HCT116 (cell line): ENCODE results near the gene PHACTR1. TPM values are rescaled to one million over a fixed set of nuclear protein-coding genes. Genes with fewer than 3 reads are reported as not detected.

Source experiments
- ATAC-seq: fragments of 200-7000 bp; cut with Tn5 transposase; 2 replicates; pipeline ENCODE4 v1.9.1; 2020; ENCODE audit warnings: mild to moderate bottlenecking, moderate library complexity
- BruUV-seq: library from RNA; stranded (reverse); fragments of 400-500 nt; replicated peaks from 2 replicates; lab custom pipeline; 2021; lab: Mats Ljungman, UMichigan
- CTCF ChIA-PET: fragments of 300-600 bp; sonication (Branson Sonifier 250); formaldehyde crosslinking; loops from one replicate; lab custom pipeline; 2021; ENCODE audit warnings: antibody characterized with exemption; lab: Charles Lee
- POLR2A ChIA-PET: fragments of 300-600, 350-600 bp; sonication (Branson Sonifier 250); formaldehyde crosslinking; loops from one replicate; lab custom pipeline; 2021; ENCODE audit warnings: antibody characterized with exemption; lab: Charles Lee
- RAD21 ChIA-PET, 2 experiments: fragments of 300-600 bp; sonication (Branson Sonifier 250); formaldehyde crosslinking; loops; one replicate each; lab custom pipeline; 2023; ENCODE audit warnings: low total read pairs in 2 of 2; ENCODE audit not compliant: uncharacterized antibody in 2 of 2, unreplicated experiment in 2 of 2, low non-redundant PET in 1 of 2; lab: Charles Lee
- DNase-seq: peaks from one replicate; pipeline ENCODE4 v3.0.0-alpha.2; 2010; ENCODE audit warnings: low read depth, low spot score
- H2AFZ ChIP-seq: fragments of 200-600 bp; shearing (Covaris generic), sonication (generic); 2 replicates; pipeline ENCODE4 v1.6.1; 2017; ENCODE audit warnings: low read depth, mixed run types, mixed read lengths, antibody characterized with exemption, low read length; ENCODE audit not compliant: poor library complexity, severe bottlenecking
- H3K27ac ChIP-seq: 2 replicates; pipeline ENCODE4 v1.5.1; 2012; ENCODE audit warnings: low read depth, low read length
- H3K27me3 ChIP-seq: fragments of 200-600 bp; sonication (generic); 2 replicates; pipeline ENCODE4 v1.6.1; 2016; ENCODE audit warnings: mixed run types, low read length, mixed read lengths; ENCODE audit not compliant: insufficient read depth
- H3K36me3 ChIP-seq, 2 experiments: fragments of 200-500 bp in 1 of 2; fragments of 200-600 bp in 1 of 2; sonication (Bioruptor generic) in 1 of 2; sonication (generic) in 1 of 2; 2 replicates each; pipeline versions ENCODE4 v1.5.1 to v1.6.1; 2014 to 2016; ENCODE audit warnings: low read length in 2 of 2, inconsistent platforms in 1 of 2, mixed read lengths in 1 of 2, mixed run types in 1 of 2; ENCODE audit not compliant: insufficient read depth in 2 of 2, control insufficient read depth in 1 of 2
- H3K4me1 ChIP-seq, 2 experiments: fragments of 200-600 bp in 1 of 2; sonication (generic) in 1 of 2; 2 replicates each; pipeline versions ENCODE4 v1.5.1 to v1.6.1; 2012 to 2017; ENCODE audit warnings: low read length in 2 of 2, inconsistent platforms in 1 of 2, mild to moderate bottlenecking in 1 of 2, mixed read lengths in 1 of 2, mixed run types in 1 of 2, moderate library complexity in 1 of 2; ENCODE audit not compliant: insufficient read depth in 2 of 2, control insufficient read depth in 1 of 2
- H3K4me2 ChIP-seq: fragments of 200-600 bp; sonication (generic); 2 replicates; pipeline ENCODE4 v1.6.1; 2017; ENCODE audit warnings: mixed run types, low read length, mixed read lengths
- H3K4me3 ChIP-seq, 2 experiments: fragments of 200-600 bp in 1 of 2; sonication (generic) in 1 of 2; replicated peaks in 1 of 2; 2 replicates each; pipeline ENCODE4 v1.5.1; 2011 to 2016; ENCODE audit warnings: low read length in 2 of 2, control low read depth in 1 of 2, low read depth in 1 of 2, mild to moderate bottlenecking in 1 of 2, mixed read lengths in 1 of 2, mixed run types in 1 of 2
- H3K79me2 ChIP-seq: fragments of 200-600 bp; sonication (generic); 2 replicates; pipeline ENCODE4 v1.6.1; 2017; ENCODE audit warnings: mild to moderate bottlenecking, mixed run types, low read length, moderate library complexity, mixed read lengths; ENCODE audit not compliant: insufficient read depth
- H3K9ac ChIP-seq: fragments of 200-600 bp; sonication (generic); 2 replicates; pipeline ENCODE4 v1.6.1; 2016; ENCODE audit warnings: low read length, mixed read lengths
- H3K9me2 ChIP-seq: fragments of 200-600 bp; sonication (generic), shearing (Covaris generic); 2 replicates; pipeline ENCODE4 v1.6.1; 2017; ENCODE audit warnings: mixed run types, mild to moderate bottlenecking, moderate library complexity; ENCODE audit not compliant: insufficient read depth
- H3K9me3 ChIP-seq, 2 experiments: fragments of 200-500 bp in 1 of 2; fragments of 200-600 bp in 1 of 2; sonication (Bioruptor generic) in 1 of 2; sonication (generic) in 1 of 2; 2 replicates each; pipeline ENCODE4 v1.6.1; 2014 to 2017; ENCODE audit warnings: low read length in 2 of 2, mixed read lengths in 2 of 2, inconsistent platforms in 1 of 2, low read depth in 1 of 2, mild to moderate bottlenecking in 1 of 2, mixed run types in 1 of 2, moderate library complexity in 1 of 2; ENCODE audit not compliant: control insufficient read depth in 1 of 2, insufficient read depth in 1 of 2
- H4K20me1 ChIP-seq: fragments of 200-600 bp; sonication (generic), shearing (Covaris generic); 2 replicates; pipeline ENCODE4 v1.6.1; 2017; ENCODE audit warnings: mixed run types, mild to moderate bottlenecking, moderate library complexity; ENCODE audit not compliant: insufficient read depth
- CBX3 ChIP-seq: IDR thresholded peaks from 2 replicates; pipeline ENCODE4 v1.6.1; 2012; ENCODE audit warnings: low read depth
- EGR1 ChIP-seq: IDR thresholded peaks from 2 replicates; pipeline ENCODE4 v1.6.1; 2012; ENCODE audit warnings: low read depth
- EZH2 ChIP-seq: fragments of 200-600 bp; sonication (generic); IDR thresholded peaks from 2 replicates; pipeline ENCODE4 v1.6.1; 2017; ENCODE audit warnings: antibody characterized with exemption, mixed run types
- EZH2phosphoT487 ChIP-seq: fragments of 200-600 bp; IDR thresholded peaks from 2 replicates; pipeline ENCODE4 v1.6.1; 2018; ENCODE audit warnings: antibody characterized with exemption, borderline replicate concordance
- FOSL1 ChIP-seq: IDR thresholded peaks from 2 replicates; pipeline ENCODE4 v1.6.1; 2012; ENCODE audit warnings: low read depth
- JUND ChIP-seq: IDR thresholded peaks from 2 replicates; pipeline ENCODE4 v1.6.1; 2012
- RAD21 ChIP-seq: IDR thresholded peaks from 2 replicates; pipeline ENCODE4 v1.6.1; 2012; ENCODE audit warnings: low read depth, mild to moderate bottlenecking
- SIN3A ChIP-seq: IDR thresholded peaks from 2 replicates; pipeline ENCODE4 v1.6.1; 2012; ENCODE audit warnings: low read depth
- SP1 ChIP-seq: IDR thresholded peaks from 2 replicates; pipeline ENCODE4 v1.6.1; 2012; ENCODE audit warnings: low read depth
- SRF ChIP-seq: IDR thresholded peaks from 2 replicates; pipeline ENCODE4 v1.6.1; 2012; ENCODE audit warnings: low read depth
- TCF7L2 ChIP-seq: IDR thresholded peaks from 2 replicates; pipeline ENCODE4 v1.7.0; 2011; ENCODE audit warnings: borderline replicate concordance, inconsistent platforms; ENCODE audit not compliant: insufficient read depth, insufficient read length; ENCODE audit errors: extremely low read depth
- YY1 ChIP-seq: IDR thresholded peaks from 2 replicates; pipeline ENCODE4 v1.6.1; 2011; ENCODE audit warnings: low read length, low read depth, moderate library complexity, mild to moderate bottlenecking; ENCODE audit not compliant: insufficient replicate concordance; ENCODE audit errors: extremely low read depth
- ZFX ChIP-seq: fragments of 450-650 bp; IDR thresholded peaks from 2 replicates; pipeline ENCODE4 v1.6.1; 2017
- ZNF274 ChIP-seq: fragments of 200-500 bp; sonication (Bioruptor generic); IDR thresholded peaks from 2 replicates; pipeline ENCODE4 v1.6.1; 2014; ENCODE audit warnings: mild to moderate bottlenecking, low read depth, low read length, inconsistent platforms
- intact Hi-C: fragments of 100-400 bp; cut with micrococcal nuclease; formaldehyde crosslinking; loops from 2 replicates; pipeline ENCODE4 v1.10.0; 2022
- total RNA-seq: library from RNA; stranded (reverse); gene quantifications from one replicate; pipeline ENCODE4 v1.2.1, GENCODE V29; 2021; ENCODE audit not compliant: unreplicated experiment
- TF ChIP-seq, protein P1 (sequence below): IDR thresholded peaks from 2 replicates; pipeline ENCODE4 v1.6.1; 2012
- TF ChIP-seq, protein P2 (sequence below): IDR thresholded peaks from 2 replicates; pipeline ENCODE4 v1.6.1; 2012
- TF ChIP-seq, protein P3 (sequence below): IDR thresholded peaks from 2 replicates; pipeline ENCODE4 v1.6.1; 2011; ENCODE audit warnings: mild to moderate bottlenecking, low read length, moderate library complexity; ENCODE audit not compliant: insufficient replicate concordance; ENCODE audit errors: extremely low read depth
- TF ChIP-seq, protein P4 (sequence below), 3 experiments: fragments of 200-600 bp in 1 of 3; sonication (generic) in 1 of 3; IDR thresholded peaks in 2 of 3; conservative IDR thresholded peaks in 1 of 3; 2 replicates each; pipeline ENCODE4 v1.5.1; 2012 to 2017; ENCODE audit warnings: low read depth in 2 of 3, low read length in 2 of 3, antibody characterized with exemption in 1 of 3, borderline replicate concordance in 1 of 3, control low read depth in 1 of 3, mild to moderate bottlenecking in 1 of 3, mixed read lengths in 1 of 3, mixed run types in 1 of 3, moderate library complexity in 1 of 3; ENCODE audit not compliant: insufficient read depth in 1 of 3

Gene PHACTR1
- total RNA-seq, 1 experiment from 2014 or later, result 0.17 TPM

DNA sequence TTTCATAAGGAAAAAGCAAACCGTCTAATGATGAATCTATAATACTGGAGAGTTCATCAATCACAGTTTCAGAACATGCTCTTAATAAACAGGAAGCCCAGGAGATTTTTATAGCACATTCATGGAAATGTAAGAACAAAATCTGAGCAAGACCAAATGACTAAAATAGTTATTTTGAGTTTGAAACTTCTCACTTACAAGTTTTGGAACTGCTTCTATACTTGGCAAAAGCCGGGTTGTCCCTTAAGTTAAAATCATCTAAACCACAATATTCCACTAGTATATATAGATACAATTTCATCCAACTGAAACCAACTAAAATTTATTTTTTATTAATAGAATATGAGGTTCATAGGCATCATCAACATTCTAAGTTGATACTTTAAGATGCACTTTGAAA is 268.2 kb downstream of the PHACTR1 start:
- Histone ChIP-seq H3K9me2 (no peaks in the 10 kb centered on the region), H2AFZ (no peak overlapping the region), H3K79me2 (no peaks in the 10 kb centered on the region), H3K27me3 (peaks cover 41% of the 10 kb centered on the region), H3K36me3 (no peaks in the 10 kb centered on the region), H3K9ac (no peak overlapping the region), H3K4me1 (no peaks in the 10 kb centered on the region), H3K4me3 (no peak overlapping the region), H3K27ac (no peak overlapping the region), H4K20me1 (no peaks in the 10 kb centered on the region), H3K4me2 (no peak overlapping the region), H3K9me3 (no peaks in the 10 kb centered on the region)
- ATAC-seq (no peak), DNase-seq (no peak)
- ChIA-PET CTCF (no interaction called here), POLR2A (no interaction called here), RAD21 (no interaction called here)
- TF ChIP-seq, protein P1, sequence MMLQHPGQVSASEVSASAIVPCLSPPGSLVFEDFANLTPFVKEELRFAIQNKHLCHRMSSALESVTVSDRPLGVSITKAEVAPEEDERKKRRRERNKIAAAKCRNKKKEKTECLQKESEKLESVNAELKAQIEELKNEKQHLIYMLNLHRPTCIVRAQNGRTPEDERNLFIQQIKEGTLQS, result no peak
- TF ChIP-seq EZH2phosphoT487 (no peak), SRF (no peak), YY1 (no peak), SIN3A (no peak), EGR1 (no peak)
- intact Hi-C loops, result no loop called here
- BruUV-seq, result no TSS peak

DNA sequence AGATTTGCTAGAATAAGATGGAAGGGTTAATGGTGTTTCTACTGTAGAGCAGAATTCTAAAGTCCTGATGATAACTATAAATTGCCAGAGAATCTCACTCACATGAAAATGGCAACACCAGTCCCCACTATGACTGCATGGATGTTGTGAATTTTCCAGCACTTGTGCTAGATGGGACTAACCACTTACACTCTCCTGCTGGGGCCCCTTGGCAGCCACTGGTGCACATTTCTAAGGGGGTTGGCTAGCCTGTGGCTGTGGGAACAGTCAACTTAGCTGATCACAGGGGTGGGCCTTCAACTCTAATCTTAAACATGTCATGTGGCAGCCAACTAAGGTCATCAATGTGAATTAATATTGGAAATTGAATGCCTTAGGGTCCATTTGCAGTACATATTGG is 271.2 kb downstream of the PHACTR1 start:
- H4K20me1 ChIP-seq, result no peaks in the 10 kb centered on the region
- no TSS peak for BruUV-seq
- TF ChIP-seq EZH2phosphoT487 (no peak), ZNF274 (no peak), SP1 (no peak), RAD21 (no peak), EZH2 (no peak), JUND (no peak), TCF7L2 (no peak), ZFX (no peak), FOSL1 (no peak), CBX3 (no peak), SIN3A (no peak)
- TF ChIP-seq, protein P2, sequence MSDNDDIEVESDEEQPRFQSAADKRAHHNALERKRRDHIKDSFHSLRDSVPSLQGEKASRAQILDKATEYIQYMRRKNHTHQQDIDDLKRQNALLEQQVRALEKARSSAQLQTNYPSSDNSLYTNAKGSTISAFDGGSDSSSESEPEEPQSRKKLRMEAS, result no peak
- TF ChIP-seq, protein P3, sequence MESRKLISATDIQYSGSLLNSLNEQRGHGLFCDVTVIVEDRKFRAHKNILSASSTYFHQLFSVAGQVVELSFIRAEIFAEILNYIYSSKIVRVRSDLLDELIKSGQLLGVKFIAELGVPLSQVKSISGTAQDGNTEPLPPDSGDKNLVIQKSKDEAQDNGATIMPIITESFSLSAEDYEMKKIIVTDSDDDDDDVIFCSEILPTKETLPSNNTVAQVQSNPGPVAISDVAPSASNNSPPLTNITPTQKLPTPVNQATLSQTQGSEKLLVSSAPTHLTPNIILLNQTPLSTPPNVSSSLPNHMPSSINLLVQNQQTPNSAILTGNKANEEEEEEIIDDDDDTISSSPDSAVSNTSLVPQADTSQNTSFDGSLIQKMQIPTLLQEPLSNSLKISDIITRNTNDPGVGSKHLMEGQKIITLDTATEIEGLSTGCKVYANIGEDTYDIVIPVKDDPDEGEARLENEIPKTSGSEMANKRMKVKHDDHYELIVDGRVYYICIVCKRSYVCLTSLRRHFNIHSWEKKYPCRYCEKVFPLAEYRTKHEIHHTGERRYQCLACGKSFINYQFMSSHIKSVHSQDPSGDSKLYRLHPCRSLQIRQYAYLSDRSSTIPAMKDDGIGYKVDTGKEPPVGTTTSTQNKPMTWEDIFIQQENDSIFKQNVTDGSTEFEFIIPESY, result no peak
- TF ChIP-seq, protein P4, sequence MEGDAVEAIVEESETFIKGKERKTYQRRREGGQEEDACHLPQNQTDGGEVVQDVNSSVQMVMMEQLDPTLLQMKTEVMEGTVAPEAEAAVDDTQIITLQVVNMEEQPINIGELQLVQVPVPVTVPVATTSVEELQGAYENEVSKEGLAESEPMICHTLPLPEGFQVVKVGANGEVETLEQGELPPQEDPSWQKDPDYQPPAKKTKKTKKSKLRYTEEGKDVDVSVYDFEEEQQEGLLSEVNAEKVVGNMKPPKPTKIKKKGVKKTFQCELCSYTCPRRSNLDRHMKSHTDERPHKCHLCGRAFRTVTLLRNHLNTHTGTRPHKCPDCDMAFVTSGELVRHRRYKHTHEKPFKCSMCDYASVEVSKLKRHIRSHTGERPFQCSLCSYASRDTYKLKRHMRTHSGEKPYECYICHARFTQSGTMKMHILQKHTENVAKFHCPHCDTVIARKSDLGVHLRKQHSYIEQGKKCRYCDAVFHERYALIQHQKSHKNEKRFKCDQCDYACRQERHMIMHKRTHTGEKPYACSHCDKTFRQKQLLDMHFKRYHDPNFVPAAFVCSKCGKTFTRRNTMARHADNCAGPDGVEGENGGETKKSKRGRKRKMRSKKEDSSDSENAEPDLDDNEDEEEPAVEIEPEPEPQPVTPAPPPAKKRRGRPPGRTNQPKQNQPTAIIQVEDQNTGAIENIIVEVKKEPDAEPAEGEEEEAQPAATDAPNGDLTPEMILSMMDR (IDR thresholded peaks at IDR 0.05 in 2 of 3, conservative IDR thresholded peaks at IDR 0.05 in 1 of 3; ENCODE audit: borderline replicate concordance in 1 of 3, insufficient read depth in 1 of 3, low read depth in 2 of 3, low read length in 2 of 3), result no peak
- ChIA-PET CTCF (no interaction called here), POLR2A (no interaction called here), RAD21 (no interaction called here)
- H3K36me3 ChIP-seq, result no peaks in the 10 kb centered on the region
- no peaks in the 10 kb centered on the region for H3K79me2 ChIP-seq
- no peak overlapping the region for H3K27ac ChIP-seq
- H2AFZ ChIP-seq, result no peak overlapping the region
- H3K9ac ChIP-seq, result no peak overlapping the region
- no peak for ATAC-seq
- H3K4me2 ChIP-seq, result no peak overlapping the region
- no peaks in the 10 kb centered on the region for H3K9me2 ChIP-seq
- intact Hi-C loops, result no loop called here
- no peaks in the 10 kb centered on the region for H3K9me3 ChIP-seq
- H3K27me3 ChIP-seq, result peaks cover 20% of the 10 kb centered on the region
- no peaks in the 10 kb centered on the region for H3K4me1 ChIP-seq
- DNase-seq, result no peak
- no peak overlapping the region for H3K4me3 ChIP-seq
